Activated CD4-positive, CD25-positive, alpha-beta regulatory T cell treated with anti-CD3 and anti-CD28 coated beads, Interleukin-2, amount 50 U/mL, for 24 hours (primary cell): ENCODE results near the gene SREBF1.

Source experiments
- ATAC-seq, 2 donors: fragments of 150-1000 bp; cut with Tn5 transposase; one replicate each; pipeline ENCODE4 v1.10.0; 2021; ENCODE audit warnings: mild to moderate bottlenecking in 1 of 2, moderate library complexity in 1 of 2

SREBF1 gene

GRCh38 chr17:17857496-17857895 lies 20.7 kb upstream of the SREBF1 start:
- ATAC-seq, result no peak

- ATAC-seq, result no peak
Observed at GRCh38 chr17:17856386-17856785, 19.6 kb upstream of the SREBF1 start.

- ATAC-seq, result no peak
Observed at GRCh38 chr17:17855976-17856375, 19.2 kb upstream of the SREBF1 start.

- ATAC-seq, result peak; percentile 78 to 84
Observed at GRCh38 chr17:17853811-17854447, 17.1 kb upstream of the SREBF1 start.

GRCh38 chr17:17852930-17853329 lies 16.1 kb upstream of the SREBF1 start:
- ATAC-seq, result no peak

- no peak for ATAC-seq
Observed at GRCh38 chr17:17851103-17852002, 14.6 kb upstream of the SREBF1 start.

GRCh38 chr17:17849845-17850373 lies 13.1 kb upstream of the SREBF1 start:
- ATAC-seq, result peak; percentile 4 to 16

- ATAC-seq, result peak; percentile 82
Observed at GRCh38 chr17:17849147-17849820, 12.5 kb upstream of the SREBF1 start.

GRCh38 chr17:17848311-17849082 lies 11.7 kb upstream of the SREBF1 start:
- no peak for ATAC-seq

- ATAC-seq, result no peak
Observed at GRCh38 chr17:17847726-17848125, 10.9 kb upstream of the SREBF1 start.

- ATAC-seq, result no peak
Observed at GRCh38 chr17:17847118-17847689, 10.4 kb upstream of the SREBF1 start.

GRCh38 chr17:17846645-17847044 lies 9.9 kb upstream of the SREBF1 start:
- no peak for ATAC-seq

- no peak for ATAC-seq
Observed at GRCh38 chr17:17846003-17846402, 9.2 kb upstream of the SREBF1 start.

GRCh38 chr17:17845046-17845775 lies 8.4 kb upstream of the SREBF1 start:
- no peak for ATAC-seq

- ATAC-seq, result no peak
Observed at GRCh38 chr17:17844500-17844899, 7.7 kb upstream of the SREBF1 start.

GRCh38 chr17:17844079-17844478 lies 7.3 kb upstream of the SREBF1 start:
- ATAC-seq, result no peak

- no peak for ATAC-seq
Observed at GRCh38 chr17:17843096-17843495, 6.3 kb upstream of the SREBF1 start.

GRCh38 chr17:17842111-17842876 lies 5.5 kb upstream of the SREBF1 start:
- ATAC-seq, result no peak

- ATAC-seq, result no peak
Observed at GRCh38 chr17:17841601-17842025, 4.8 kb upstream of the SREBF1 start.

- ATAC-seq, result no peak
Observed at GRCh38 chr17:17840751-17841591, 4.2 kb upstream of the SREBF1 start.
